Right forelimb (tissue), 1 donor: ENCODE data around the gene TRAF7.
"Not testable (repeated sequence)": the region's sequence is repeated elsewhere in the genome, so short reads cannot be mapped to it uniquely, and the experiment has no call there.

Source experiments
- DNase-seq: peaks from one replicate; pipeline ENCODE4 v3.0.0-alpha.2; 2018

Gene TRAF7

DNA sequence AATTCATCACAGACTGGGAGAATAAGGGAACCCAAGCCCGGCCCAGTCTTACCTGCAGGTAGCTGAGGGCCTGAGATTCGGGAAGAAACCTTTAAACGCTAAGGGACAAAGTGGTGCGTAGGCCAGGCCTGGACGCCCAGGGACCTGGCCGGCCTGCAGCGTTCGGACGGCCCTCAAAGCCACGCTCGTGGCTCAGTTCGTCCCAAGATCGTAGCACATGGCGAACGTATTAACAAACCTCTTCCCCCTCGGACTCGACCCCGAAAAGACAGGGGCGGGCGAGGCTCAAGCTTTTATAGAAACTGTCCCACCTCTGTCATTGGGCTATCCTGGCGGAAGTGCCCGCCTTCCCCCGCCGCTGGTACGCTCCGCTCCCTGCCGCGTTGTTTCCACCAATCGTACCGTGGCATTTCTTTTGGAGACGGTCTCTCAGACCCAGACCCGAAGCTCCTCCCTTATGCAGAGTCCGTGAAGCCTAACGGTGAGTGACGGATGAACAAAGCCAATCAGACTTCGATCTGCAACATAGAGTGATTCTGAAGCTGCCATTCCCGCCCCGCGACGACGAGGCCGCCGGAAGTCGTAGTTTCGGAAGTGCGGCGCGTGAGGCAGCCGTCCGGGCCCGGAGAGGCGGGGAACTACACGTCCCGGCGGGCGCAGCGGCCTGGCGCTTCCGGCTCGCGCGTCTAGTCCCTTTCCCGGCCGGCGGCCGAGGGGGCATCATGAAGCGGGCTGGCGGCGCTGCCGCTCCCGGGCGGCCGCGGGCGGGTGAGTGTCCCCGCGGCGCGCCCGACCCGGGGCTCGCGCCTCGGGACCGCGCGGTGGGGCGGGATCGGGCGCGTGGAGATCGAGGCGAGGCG is at the start of gene TRAF7:
Gene TRAF7, plus strand, starts transcription at position 692 of the 860 bp plus-strand sequence. CDS start 8,139 bp downstream, outside the sequence.
- DNase-seq, result peak; percentile 99

- DNase-seq, result not testable (repeated sequence)
Observed at GRCh38 chr16:2106211-2106610, 49.4 kb upstream of the TRAF7 start.

- not testable (repeated sequence) for DNase-seq
Observed at GRCh38 chr16:2107121-2107790, 48.3 kb upstream of the TRAF7 start.

- DNase-seq, result not testable (repeated sequence)
Observed at GRCh38 chr16:2107791-2108125, 47.8 kb upstream of the TRAF7 start.

DNA sequence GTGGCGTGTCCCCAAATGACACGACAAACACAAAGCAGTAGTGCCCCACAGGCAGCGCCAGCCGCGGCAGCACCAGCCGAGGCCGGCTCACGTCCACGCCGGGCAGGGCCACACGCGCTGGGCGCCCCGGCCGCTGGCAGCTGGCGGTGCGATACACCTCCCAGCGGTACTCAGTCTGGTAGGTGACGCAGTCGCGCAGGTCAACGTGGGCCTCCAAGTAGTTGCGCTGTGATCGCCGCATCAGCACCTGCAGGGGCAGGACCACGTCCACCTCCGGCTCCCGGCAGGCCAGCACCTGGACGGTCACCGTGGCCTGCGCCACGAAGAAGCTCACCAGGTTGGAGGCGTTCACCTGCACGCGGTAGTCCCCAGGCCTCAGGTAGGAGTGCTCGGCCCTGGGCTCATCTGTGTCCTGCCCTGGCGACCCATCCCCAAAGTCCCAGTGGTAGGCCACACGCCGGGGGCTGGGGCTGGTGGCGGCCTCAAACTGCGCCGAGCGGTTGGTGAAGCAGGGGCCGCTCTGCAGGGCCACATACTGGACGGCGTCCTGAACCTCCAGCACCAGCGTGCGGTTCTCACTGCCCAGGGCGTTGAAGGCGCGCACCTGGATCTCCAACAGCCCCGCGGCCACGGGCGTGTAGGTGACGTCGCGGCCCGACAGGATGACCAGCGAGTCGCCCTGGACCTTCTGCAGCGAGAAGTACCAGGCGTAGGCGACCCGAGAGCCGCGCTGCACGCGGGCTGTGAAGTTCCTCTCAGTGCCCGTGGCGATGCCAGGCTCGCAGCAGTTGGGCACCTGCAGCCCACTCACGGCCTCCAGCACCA is 46.9 kb upstream of the TRAF7 start:
- not testable (repeated sequence) for DNase-seq

DNA sequence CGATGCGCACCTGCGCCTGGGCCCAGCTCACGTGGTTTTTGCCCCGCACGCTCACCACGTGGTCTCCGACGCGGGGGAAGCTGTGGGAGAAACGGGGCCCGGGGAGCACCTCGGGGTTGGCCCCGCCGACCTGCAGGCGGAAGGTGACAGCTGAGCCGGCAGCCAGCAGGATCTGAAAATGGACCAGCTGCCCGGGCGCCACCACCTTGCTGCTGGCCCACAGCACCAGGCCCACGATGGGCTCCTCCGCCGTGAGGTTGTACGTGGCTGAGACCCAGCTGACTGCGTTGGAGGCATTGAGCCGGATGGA is 46.4 kb upstream of the TRAF7 start:
- DNase-seq, result not testable (repeated sequence)

- not testable (repeated sequence) for DNase-seq
Observed at GRCh38 chr16:2109872-2110271, 45.7 kb upstream of the TRAF7 start.

DNA sequence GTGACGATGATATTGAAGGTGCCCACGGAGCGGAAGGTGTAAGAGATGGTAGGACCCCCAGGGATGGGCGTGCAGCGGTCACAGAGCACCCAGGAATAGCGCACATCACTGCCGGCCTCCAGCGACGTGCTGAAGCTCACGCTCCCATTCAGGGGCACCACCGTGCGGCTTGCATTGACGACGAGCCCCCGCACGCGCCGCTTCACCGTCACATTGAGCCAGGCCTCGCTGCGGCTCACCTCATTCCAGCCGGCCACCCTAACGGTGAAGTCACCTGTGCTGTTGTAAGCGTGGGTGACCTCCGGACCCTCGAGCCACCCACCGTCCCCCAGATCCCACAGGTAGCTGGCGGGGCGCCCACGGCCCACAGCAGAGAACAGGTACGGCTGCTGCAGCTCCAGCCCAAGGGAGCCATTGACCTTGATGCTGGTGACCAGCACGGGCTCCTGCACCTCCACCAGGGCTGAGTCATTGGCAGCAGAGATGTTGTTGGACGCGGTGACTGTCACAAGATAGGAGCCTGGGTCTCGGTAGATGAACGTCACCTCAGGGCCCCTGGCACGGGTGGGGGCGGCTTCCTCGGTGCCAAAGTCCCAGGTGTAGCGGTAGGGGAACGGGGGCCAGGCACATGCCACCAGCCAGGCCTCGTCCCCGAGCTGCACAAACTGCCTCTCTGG is 45.1 kb upstream of the TRAF7 start:
- not testable (repeated sequence) for DNase-seq

- not testable (repeated sequence) for DNase-seq
Observed at GRCh38 chr16:2111009-2111353, 44.6 kb upstream of the TRAF7 start.

DNA sequence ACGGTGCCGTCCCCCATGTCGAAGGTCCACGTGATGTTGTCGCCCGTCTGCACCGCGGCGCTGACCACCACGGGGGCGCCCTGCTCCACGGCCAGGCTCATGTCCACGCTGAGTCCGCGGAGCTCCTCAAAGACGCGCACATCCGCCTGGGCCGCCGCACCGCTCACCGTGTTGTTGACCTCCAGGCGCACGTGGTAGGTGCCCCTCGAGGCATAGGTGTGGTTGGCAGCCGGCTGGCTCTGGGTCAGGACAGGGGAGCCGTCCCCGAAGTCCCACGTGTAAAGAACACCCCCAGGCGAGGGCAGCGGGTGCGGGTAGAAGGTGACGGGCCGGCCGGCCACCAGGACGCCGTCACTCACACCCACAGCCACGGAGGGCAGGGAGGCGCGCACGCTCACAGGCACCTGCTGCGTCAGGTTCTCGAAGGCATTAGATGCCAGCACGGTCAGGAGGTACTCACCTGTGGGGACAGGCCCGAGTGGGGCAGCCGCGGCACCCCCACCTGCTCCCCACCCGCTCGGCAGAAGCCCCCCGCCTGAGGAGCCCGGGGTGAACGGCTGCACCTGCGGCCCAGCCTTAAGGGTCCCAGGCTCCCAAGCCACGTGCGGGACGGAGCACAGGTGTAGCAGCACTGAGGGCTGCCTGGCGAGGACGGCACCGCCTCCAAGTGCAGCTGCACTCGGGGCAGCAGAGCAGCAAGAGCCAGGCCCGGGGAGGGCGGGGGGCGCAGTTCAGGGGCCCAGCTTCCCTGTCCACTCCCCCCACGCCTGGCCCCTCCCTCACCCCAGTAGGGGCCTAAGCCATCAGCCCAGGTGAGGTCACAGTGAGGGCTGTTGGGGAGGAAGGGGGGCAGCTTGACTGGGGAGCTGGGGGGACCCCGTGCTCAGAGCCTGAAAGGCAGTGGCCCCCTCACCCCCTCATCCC is 43.9 kb upstream of the TRAF7 start:
- DNase-seq, result not testable (repeated sequence)

DNA sequence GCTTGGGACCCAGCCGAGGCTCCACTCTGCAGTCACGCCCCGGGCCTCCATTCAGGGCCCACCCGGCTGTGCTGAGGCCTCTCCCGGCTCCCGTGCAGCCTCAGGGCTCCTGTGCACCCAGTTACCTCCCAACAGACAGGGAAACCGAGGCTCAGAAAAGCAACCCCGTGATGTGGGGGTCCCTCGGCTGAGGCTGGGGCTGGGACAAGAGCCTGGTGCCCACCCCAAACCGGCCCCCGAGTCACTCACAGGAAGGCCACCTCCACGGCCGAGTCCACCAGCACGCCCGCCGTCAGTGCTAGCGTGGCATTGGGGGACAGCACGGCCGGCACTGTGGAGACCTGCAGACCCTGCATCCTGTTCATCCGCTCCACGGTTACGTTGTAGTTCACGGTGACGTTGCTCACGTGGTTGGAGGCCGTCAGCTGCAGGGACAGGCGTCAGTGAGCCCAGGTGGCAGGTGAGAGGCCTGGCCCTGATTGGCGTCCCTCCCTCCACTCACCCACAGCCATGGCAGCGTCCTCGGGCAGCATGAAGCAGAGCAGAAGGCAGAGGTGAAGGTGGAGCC is 43.0 kb upstream of the TRAF7 start:
- not testable (repeated sequence) for DNase-seq

- DNase-seq, result not testable (repeated sequence)
Observed at GRCh38 chr16:2114225-2114624, 41.4 kb upstream of the TRAF7 start.

DNA sequence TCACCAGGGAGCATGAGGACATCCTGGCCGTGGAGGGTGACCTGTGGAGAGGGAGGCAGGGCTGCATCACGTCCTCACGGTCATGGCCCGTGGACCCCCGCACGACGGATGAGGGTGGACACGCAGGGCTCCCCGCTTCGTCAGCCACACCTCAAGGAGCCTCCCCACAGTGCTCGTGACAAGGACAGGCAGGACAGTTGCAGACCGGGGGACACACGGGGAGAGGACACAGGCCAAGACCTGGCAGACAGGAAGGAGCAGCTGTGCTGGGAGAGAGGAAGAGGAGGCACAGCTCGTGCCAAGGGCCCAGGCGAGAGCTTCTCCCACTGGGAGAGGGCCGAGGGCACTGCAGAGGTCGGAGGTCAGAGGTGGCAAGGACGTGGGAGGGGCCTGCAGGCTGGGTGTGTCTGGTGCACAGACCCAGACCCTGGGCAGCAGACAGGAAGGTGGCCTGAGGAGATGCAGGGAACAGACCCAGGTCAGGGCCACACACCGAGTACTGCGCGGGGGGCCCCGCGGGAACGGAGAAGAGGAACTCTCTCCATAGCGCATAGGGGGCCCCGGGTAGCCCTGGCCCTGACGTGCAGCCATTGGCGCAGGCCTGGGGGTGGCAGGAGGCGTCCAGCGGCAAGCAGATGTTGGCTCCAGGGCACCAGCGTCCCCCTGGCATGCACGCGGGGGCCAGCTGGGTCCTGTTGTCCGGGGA is 40.5 kb upstream of the TRAF7 start:
- DNase-seq, result not testable (repeated sequence)

GRCh38 chr16:2115591-2115973 is 40.0 kb upstream of the TRAF7 start:
- no peak for DNase-seq

DNA sequence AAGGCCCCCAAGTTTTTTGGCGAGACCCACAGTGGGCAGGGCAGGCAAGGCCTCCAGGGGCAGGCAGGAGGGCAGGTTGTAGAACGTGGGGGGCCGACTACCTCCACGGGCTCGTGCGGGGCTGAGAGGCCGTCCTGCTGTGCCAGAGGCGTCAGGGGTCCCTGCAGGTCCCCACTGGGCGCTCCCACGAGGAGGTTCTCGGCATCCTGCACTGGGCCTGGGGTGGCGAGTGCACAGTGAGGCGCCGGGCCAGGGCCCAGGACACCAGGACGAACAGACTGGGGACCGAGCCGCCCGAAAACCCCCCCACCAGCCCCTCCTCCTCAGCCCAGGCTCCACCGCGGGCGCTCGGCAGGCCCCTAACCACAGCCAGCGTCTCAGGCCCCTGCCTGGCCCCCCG is 39.2 kb upstream of the TRAF7 start:
- not testable (repeated sequence) for DNase-seq

GRCh38 chr16:2117341-2117740 is 38.2 kb upstream of the TRAF7 start:
- not testable (repeated sequence) for DNase-seq

GRCh38 chr16:2117960-2118722 is 37.4 kb upstream of the TRAF7 start:
- DNase-seq, result not testable (repeated sequence)

DNA sequence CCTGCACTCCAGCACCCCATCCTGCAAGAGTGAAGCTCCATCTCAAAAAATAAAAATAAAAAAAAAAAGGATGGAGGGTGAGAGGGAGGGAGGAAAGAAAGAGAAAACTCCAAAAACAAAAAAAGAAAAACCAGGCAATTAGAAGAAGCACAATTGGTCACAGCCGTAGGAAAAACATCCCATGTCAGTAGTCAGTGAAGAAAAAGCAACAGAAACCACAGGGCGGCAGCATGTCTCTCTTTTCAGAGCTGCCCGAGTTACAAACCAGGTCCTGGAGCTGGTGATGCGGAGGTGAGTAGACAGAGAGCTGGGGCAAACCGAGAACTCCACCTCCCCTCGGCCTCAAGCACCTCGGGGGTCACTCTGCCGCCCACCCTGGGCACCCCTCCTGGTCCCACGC is 34.3 kb upstream of the TRAF7 start:
- DNase-seq, result not testable (repeated sequence)

DNA sequence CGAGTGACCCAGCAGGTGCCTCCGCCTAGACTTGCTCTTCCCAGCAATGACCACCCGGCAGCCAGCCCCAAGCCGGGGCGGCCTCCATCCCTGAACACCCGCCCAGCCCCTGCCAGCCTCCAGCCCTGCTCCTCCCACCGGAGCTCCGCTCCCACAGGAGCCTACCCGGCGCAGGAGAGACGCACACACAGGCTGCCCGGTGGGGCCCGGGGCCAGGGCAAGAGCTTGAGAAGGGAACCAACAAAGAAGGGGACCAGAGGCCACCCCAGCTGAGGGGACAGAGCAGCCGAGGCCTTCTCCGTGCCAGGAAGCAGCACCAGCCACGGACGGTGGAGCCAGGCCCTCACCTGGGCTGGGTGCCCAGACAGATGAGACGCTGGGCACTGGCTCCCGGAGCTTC is 33.7 kb upstream of the TRAF7 start:
- DNase-seq, result no peak

DNA sequence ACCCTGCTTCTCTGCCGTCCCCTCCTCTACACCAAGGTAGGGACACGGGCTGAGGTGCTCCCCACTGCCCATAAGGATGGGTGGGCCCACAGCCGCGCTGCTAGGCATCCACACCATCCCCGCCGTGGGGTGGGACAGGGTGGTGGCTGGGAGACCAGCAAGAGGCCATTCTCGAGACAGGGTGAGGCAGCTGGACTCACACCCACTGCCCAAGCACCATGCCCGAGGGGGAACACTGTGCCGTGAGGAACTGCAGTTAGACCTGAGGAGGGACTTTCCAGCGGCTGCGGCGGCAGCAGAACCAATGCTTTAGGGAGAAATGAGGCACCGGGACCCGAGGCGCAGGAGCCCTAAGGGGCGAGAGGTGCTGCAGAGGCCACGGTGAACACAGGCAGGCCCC is 33.2 kb upstream of the TRAF7 start:
- DNase-seq, result no peak
